ENCODE measurements around the gene CBL. TPM values are rescaled to one million over a fixed set of nuclear protein-coding genes. Genes with fewer than 3 reads are reported as not detected.
"Not testable (repeated sequence)": the region's sequence is repeated elsewhere in the genome, so short reads cannot be mapped to it uniquely, and the experiment has no call there.

The CBL gene
- total and polyA plus RNA-seq, 5 donors, result 3.3 to 13.3 (median 8.7) TPM

DNA sequence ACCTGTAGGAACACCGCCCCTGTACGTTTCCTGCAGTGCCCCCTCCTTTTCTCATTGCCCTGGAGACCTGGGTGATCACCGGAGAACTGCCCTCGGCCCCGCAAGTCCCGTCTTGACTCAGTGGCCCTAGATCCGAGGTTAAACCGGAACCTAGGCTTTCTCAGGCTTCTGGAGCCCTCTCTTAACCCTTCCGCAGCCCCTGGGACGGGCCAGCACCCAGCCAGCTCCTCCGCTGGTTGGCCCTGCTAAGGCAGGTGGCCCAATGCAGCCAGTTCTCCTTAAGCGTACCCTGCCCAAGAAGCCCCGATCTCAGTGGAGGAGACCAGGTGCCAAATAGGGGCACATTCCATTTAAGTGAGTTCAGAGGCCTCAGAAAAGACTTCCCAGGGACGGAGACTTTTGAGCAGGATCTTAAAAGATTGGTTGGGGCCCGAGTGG, 36.8 kb upstream of the CBL start:
- DNase-seq (peak in 1 of 3 donors; percentile 68), ATAC-seq (peak; percentile 63 to 68)
- peak overlapping the region; percentile 69 for H3K4me3 ChIP-seq (ENCODE audit: low read length)
- peak overlapping the region; percentile 84 for H3K27ac ChIP-seq (ENCODE audit: low read length)
- H3K27me3 ChIP-seq (ENCODE audit: control insufficient read depth, insufficient read depth), result no peaks in the 10 kb centered on the region
- WGBS, result 13% methylated on average over 15 of the region's 15 CpGs
- intact Hi-C loops (cut with DNase I), result no loop called here
- H3K9me3 ChIP-seq (ENCODE audit: control insufficient read depth, low read length), result no peaks in the 10 kb centered on the region
- H3K4me1 ChIP-seq (ENCODE audit: control insufficient read depth, insufficient read depth, low read length), result no peaks in the 10 kb centered on the region

DNA sequence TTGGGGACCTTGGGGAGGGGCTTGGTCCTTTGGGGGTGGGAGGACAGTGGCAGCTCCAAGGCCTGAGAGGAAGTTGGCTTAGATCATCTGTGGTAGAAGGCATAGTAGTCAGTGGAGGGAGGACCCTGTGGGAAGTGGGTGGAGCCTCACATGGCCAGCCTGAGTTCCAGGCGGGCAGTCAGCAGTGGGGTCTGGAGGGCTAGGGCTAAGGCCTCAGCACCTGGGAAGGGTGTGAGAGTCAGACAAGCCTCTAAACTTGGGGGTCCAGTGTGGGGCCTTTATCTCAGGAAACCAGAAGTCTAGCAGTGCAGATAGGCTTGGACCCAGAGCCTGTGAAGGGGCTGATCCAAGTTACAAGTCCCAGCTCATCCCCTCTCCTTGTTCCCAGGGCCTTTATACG, 33.6 kb upstream of the CBL start:
- 71% methylated on average over 2 of the region's 2 CpGs for WGBS
- no peak for ATAC-seq
- Histone ChIP-seq H3K27me3 (ENCODE audit: control insufficient read depth, insufficient read depth) (no peaks in the 10 kb centered on the region), H3K27ac (ENCODE audit: low read length) (no peak overlapping the region), H3K4me1 (ENCODE audit: control insufficient read depth, insufficient read depth, low read length) (no peaks in the 10 kb centered on the region), H3K4me3 (ENCODE audit: low read length) (no peak overlapping the region), H3K9me3 (ENCODE audit: control insufficient read depth, low read length) (no peaks in the 10 kb centered on the region)
- intact Hi-C loops (cut with DNase I), result no loop called here
- DNase-seq, result no peak

DNA sequence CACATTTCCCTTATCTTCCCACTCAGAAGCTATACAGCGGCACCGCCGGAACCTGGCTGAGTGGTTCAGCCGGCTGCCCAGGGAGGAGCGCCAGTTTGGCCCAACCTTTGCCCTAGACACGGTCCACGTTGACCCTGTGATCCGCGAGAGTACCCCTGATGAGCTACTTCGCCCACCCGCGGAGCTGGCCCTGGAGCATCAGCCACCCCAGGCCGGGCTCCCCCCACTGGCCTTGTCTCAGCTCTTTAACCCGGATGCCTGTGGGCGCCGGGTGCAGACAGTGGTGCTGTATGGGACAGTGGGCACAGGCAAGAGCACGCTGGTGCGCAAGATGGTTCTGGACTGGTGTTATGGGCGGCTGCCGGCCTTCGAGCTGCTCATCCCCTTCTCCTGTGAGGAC, 32.7 kb upstream of the CBL start:
- Histone ChIP-seq H3K27ac (ENCODE audit: low read length) (no peak overlapping the region), H3K9me3 (ENCODE audit: control insufficient read depth, low read length) (no peaks in the 10 kb centered on the region), H3K27me3 (ENCODE audit: control insufficient read depth, insufficient read depth) (no peaks in the 10 kb centered on the region), H3K4me3 (ENCODE audit: low read length) (no peak overlapping the region), H3K4me1 (ENCODE audit: control insufficient read depth, insufficient read depth, low read length) (no peaks in the 10 kb centered on the region)
- 91% methylated on average over 21 of the region's 21 CpGs for WGBS
- DNase-seq (no peak), ATAC-seq (no peak)
- intact Hi-C loops (cut with DNase I), result no loop called here

DNA sequence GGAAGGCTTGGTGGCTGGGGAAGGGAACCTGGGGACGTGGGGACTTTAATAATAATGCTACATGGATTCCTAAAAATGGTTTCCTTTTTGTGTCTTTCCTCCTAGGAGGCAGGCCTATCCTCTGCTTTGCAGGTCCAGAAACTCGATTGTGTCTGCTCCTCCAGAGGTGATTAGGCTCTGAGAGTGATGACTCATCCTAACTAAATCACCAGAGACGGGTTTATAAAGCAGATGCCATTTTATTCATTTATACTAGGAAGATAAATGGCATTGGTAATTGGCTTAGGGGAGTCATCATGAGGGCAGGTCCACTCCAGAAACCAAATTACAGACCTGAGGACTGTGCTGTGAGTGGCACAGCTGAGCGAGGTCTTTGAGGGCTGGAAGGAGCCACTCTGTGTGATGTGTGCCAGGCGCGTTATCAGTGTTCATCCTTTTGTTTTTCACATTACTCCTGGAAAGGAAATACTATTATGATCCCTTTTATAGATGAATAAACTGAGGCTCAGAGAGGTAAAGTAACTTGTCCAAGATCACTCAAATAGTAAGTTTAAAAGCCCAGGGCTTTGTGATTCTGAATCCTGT, 30.6 kb upstream of the CBL start:
- intact Hi-C loops (cut with DNase I), result no loop called here
- DNase-seq (no peak), ATAC-seq (no peak)
- no peak overlapping the region for H3K4me3 ChIP-seq (ENCODE audit: low read length)
- H3K27ac ChIP-seq (ENCODE audit: low read length), result no peak overlapping the region
- H3K4me1 ChIP-seq (ENCODE audit: control insufficient read depth, insufficient read depth, low read length), result no peaks in the 10 kb centered on the region
- WGBS, result 65% methylated on average over 6 of the region's 6 CpGs
- no peaks in the 10 kb centered on the region for H3K27me3 ChIP-seq (ENCODE audit: control insufficient read depth, insufficient read depth)
- no peaks in the 10 kb centered on the region for H3K9me3 ChIP-seq (ENCODE audit: control insufficient read depth, low read length)

DNA sequence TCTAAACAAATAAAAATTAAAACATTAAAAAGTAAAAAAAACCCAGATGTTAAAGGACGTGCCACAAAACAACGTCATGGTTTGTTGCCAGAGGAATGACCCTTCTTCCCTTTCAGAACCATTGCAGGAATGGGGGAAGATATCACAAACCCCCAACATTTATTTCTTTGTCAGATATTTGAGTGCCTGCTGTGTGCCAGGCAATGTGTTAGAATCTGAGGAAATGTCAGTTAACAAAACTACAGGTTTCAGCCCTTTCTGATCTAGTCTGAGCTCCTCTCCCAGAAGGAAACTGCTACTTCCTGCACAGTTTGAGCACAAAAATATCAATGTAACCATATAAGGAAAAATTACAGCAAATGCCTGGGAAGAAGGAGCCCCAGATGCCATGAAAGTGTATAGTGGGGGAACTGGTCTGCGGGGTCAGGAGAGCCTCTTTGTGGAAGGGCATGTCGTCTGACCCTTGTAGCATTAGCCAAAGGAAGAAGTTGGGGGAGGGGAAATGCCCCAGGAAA, 27.9 kb upstream of the CBL start:
- Histone ChIP-seq H3K27ac (ENCODE audit: low read length) (no peak overlapping the region), H3K9me3 (ENCODE audit: control insufficient read depth, low read length) (no peaks in the 10 kb centered on the region), H3K4me1 (ENCODE audit: control insufficient read depth, insufficient read depth, low read length) (no peaks in the 10 kb centered on the region), H3K4me3 (ENCODE audit: low read length) (no peak overlapping the region), H3K27me3 (ENCODE audit: control insufficient read depth, insufficient read depth) (no peaks in the 10 kb centered on the region)
- DNase-seq (no peak), ATAC-seq (no peak)
- intact Hi-C loops (cut with DNase I), result no loop called here
- WGBS, result 54% methylated on average over 4 of the region's 4 CpGs

DNA sequence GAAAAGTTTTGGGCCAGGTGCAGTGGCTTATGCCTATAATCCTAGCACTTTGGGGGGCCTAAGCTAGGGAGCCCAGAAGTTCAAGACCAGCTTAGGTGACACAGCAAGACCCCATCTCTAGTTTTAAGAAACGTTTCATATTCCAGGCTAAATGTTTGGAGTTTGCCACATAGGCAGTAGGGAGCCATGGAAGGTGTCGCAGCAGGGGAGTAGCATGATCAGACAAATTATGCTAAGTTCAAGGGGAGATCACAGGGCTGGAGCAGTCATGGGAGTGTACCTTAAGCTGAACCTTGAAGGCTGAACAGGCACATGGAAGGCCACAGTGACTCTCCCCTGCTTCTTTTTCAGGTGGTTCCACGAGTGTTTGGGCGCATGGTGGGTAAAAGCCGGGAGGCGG, 26.8 kb upstream of the CBL start:
- DNase-seq (no peak), ATAC-seq (no peak)
- no peaks in the 10 kb centered on the region for H3K27me3 ChIP-seq (ENCODE audit: control insufficient read depth, insufficient read depth)
- no peaks in the 10 kb centered on the region for H3K4me1 ChIP-seq (ENCODE audit: control insufficient read depth, insufficient read depth, low read length)
- no peak overlapping the region for H3K27ac ChIP-seq (ENCODE audit: low read length)
- intact Hi-C loops (cut with DNase I), result no loop called here
- 95% methylated on average over 6 of the region's 6 CpGs for WGBS
- no peak overlapping the region for H3K4me3 ChIP-seq (ENCODE audit: low read length)
- no peaks in the 10 kb centered on the region for H3K9me3 ChIP-seq (ENCODE audit: control insufficient read depth, low read length)

DNA sequence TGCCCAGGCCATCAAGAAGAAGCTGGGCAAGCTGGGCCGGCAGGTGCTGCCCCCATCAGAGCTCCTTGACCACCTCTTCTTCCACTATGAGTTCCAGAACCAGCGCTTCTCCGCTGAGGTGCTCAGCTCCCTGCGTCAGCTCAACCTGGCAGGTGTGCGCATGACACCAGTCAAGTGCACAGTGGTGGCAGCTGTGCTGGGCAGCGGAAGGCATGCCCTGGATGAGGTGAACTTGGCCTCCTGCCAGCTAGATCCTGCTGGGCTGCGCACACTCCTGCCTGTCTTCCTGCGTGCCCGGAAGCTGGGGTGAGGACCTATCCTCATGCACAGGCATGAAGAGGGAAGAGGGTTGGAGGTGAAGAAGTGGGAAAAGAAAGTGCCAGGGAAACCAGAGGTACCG, 26.2 kb upstream of the CBL start:
- no peaks in the 10 kb centered on the region for H3K27me3 ChIP-seq (ENCODE audit: control insufficient read depth, insufficient read depth)
- WGBS, result 90% methylated on average over 10 of the region's 10 CpGs
- no peak for ATAC-seq
- H3K4me3 ChIP-seq (ENCODE audit: low read length), result no peak overlapping the region
- DNase-seq, result no peak
- no peaks in the 10 kb centered on the region for H3K9me3 ChIP-seq (ENCODE audit: control insufficient read depth, low read length)
- H3K4me1 ChIP-seq (ENCODE audit: control insufficient read depth, insufficient read depth, low read length), result no peaks in the 10 kb centered on the region
- no peak overlapping the region for H3K27ac ChIP-seq (ENCODE audit: low read length)
- intact Hi-C loops (cut with DNase I), result no loop called here

DNA sequence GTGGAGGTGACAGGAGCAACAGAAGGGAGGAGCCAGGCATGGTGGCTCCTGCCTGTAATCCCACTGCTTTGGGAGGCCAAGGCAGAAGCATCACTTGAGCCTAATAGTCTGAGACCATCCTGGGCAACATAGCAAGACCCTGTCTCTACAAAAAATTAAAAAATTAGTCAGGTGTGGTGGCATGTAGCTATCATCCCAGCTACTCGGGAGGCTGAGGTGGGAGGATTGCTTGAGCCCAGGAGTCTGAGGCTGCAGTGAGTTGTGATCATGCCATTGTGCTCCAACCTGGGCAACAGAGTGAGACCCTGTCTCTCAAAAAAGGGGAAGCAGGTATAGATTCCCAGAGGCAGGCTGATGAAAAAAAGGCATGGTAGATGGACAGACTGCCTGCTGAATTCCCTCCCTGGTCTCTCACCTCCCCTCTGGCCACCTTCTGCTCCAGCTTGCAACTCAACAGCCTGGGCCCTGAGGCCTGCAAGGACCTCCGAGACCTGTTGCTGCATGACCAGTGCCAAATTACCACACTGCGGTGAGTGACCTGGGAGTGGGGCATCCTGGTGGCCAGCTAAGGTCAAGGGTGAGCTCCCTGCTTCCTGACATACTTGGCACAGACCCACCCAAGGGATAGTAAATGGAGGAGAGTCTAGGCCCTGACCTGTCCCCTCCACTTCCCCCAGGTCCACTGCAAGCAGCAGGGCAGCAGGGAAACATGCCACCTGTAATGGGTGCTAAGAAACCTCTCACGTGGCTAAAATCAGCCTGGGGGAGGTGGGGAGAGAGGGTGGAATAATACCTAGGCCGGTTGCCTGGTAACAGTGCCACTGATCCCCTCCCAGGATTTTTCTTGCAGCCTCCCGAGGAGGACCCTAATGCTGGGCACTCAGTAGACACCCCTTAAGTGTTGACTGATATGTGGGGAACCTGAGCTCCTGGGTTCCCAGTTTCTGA, 25.1 kb upstream of the CBL start:
- intact Hi-C loops (cut with DNase I), result no loop called here
- H3K27me3 ChIP-seq (ENCODE audit: control insufficient read depth, insufficient read depth), result no peaks in the 10 kb centered on the region
- no peaks in the 10 kb centered on the region for H3K9me3 ChIP-seq (ENCODE audit: control insufficient read depth, low read length)
- DNase-seq, result no peak
- WGBS, result 72% methylated on average over 6 of the region's 6 CpGs
- H3K4me1 ChIP-seq (ENCODE audit: control insufficient read depth, insufficient read depth, low read length), result no peaks in the 10 kb centered on the region
- H3K27ac ChIP-seq (ENCODE audit: low read length), result no peak overlapping the region
- no peak overlapping the region for H3K4me3 ChIP-seq (ENCODE audit: low read length)
- ATAC-seq, result peak in 1 of 2 donors; percentile 23

DNA sequence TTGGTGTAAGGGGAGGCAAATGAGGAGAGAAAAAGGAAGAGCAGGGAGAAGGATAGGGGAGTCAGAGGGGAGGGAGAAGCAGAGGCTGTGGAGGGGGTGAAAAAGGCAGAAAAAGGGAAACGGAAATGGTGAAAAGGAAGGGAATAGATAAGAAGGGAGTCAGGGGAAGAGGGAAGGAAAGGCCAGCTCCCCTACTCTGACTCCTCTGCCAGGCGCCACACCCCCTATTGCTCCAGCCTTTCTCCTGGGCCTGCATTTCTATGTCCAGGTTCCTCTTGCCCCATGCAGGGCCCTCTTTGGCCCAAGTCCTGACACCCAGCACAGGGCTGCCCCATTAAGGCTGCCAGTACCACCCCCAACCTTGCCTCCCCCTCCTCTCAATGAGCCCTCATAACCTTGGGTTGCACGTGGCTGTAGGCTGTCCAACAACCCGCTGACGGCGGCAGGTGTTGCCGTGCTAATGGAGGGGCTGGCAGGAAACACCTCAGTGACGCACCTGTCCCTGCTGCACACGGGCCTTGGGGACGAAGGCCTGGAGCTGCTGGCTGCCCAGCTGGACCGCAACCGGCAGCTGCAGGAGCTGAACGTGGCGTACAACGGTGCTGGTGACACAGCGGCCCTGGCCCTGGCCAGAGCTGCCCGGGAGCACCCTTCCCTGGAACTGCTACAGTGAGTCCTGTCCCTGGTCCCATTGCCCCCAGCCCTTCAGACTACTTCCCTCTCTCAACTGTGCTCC, 24.3 kb upstream of the CBL start:
- Histone ChIP-seq H3K4me3 (ENCODE audit: low read length) (no peak overlapping the region), H3K9me3 (ENCODE audit: control insufficient read depth, low read length) (no peaks in the 10 kb centered on the region), H3K4me1 (ENCODE audit: control insufficient read depth, insufficient read depth, low read length) (no peaks in the 10 kb centered on the region), H3K27ac (ENCODE audit: low read length) (no peak overlapping the region), H3K27me3 (ENCODE audit: control insufficient read depth, insufficient read depth) (no peaks in the 10 kb centered on the region)
- intact Hi-C loops (cut with DNase I), result no loop called here
- 74% methylated on average over 17 of the region's 17 CpGs for WGBS
- DNase-seq (no peak), ATAC-seq (peak; percentile 27 to 35)

DNA sequence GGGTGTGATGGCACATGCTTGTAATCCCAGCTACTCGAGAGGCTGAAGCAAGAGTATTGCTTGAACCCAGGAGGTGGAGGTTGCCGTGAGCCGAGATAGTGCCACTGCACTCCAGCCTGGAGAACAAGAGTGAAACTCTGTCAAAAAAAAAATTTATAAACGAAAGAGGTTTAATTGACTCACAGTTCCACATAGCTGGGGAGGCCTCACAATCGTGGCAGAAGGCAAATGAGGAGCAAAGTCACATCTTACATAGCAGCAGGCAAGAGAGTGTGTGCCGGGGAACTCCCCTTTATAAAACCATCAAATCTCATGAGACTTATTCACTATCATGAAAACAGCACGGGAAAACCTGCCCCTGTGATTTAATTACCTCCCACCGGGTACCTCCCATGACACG, 21.7 kb upstream of the CBL start:
- H3K27me3 ChIP-seq (ENCODE audit: control insufficient read depth, insufficient read depth); intact Hi-C loops (cut with DNase I); ATAC-seq; H3K9me3 ChIP-seq (ENCODE audit: control insufficient read depth, low read length); H3K4me3 ChIP-seq (ENCODE audit: low read length); H3K27ac ChIP-seq (ENCODE audit: low read length); DNase-seq; H3K4me1 ChIP-seq (ENCODE audit: control insufficient read depth, insufficient read depth, low read length): not testable (repeated sequence)
- WGBS, result 82% methylated on average over 9 of the region's 9 CpGs

Data from right cardiac atrium (tissue), 5 donors.